ENCODE results near the gene DDB1.
A peak's percentile ranks its signal among the peaks of the same experiment; 100 is the strongest.

DDB1 gene

GRCh38 chr11:61332797-61333549 lies at the start of gene DDB1, which contains the start of gene TKFC:
Gene DDB1, minus strand, starts transcription at chr11:61333105. Its CDS starts 137 bp downstream, at chr11:61332968.
Gene TKFC, plus strand, starts transcription at chr11:61333228. Its CDS starts 1,501 bp downstream, at chr11:61334729.
- peak; percentile 93 for DNase-seq

GRCh38 chr11:61380884-61381283 lies 48.0 kb upstream of the DDB1 start:
- DNase-seq: no peak

- DNase-seq: peak; percentile 84
Measured at GRCh38 chr11:61378713-61379313, 45.9 kb upstream of the DDB1 start.

DNA sequence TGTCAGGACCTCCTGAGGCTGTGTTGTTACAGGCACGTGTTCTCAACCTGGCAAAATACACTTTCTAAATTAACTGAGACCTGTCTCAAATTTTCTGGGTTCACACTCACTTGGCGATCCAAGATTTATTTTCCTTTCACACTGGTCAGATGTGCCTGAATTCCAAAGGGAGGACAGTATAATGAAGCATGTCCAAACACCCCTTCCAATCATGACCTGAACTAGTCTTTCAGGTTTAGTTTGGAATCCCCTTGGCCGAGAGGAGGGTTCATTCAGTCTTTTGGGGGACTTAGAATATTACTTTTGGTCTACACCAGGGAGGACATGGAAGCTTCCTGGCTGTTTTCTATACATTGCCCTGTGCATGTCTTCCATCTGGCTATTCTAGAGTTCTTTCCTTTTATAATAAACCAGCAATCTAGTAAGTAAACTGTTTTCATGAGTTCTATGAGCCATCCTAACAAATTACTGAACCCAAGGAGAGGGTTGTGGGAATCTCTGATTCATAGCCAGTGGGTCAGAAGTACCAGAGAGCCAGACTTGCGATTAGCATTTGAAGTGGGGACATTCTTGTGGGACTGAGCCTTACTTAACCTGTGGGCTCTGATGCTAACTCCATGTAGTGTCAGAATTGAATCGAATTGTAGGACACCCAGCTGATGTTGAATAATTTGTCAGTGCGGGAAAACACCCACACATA lies 44.7 kb upstream of the DDB1 start:
- DNase-seq: no peak

DNA sequence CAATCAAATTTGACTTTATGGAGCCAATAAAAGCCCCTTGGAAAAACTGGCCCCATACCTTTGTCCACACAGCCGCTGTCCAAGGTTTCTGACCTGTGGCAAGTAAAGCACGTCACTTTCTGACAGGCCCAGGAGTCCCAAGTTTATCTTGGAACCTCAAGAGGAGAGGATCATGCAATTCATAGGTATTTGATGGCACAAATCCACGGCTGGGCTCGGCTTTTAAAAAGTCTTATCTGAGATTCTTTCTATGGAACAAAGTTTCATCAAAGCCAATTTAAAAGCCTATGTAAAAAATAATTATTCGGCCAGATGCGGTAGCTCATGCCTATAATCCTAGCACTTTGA lies 42.8 kb upstream of the DDB1 start:
- no peak for DNase-seq

DNA sequence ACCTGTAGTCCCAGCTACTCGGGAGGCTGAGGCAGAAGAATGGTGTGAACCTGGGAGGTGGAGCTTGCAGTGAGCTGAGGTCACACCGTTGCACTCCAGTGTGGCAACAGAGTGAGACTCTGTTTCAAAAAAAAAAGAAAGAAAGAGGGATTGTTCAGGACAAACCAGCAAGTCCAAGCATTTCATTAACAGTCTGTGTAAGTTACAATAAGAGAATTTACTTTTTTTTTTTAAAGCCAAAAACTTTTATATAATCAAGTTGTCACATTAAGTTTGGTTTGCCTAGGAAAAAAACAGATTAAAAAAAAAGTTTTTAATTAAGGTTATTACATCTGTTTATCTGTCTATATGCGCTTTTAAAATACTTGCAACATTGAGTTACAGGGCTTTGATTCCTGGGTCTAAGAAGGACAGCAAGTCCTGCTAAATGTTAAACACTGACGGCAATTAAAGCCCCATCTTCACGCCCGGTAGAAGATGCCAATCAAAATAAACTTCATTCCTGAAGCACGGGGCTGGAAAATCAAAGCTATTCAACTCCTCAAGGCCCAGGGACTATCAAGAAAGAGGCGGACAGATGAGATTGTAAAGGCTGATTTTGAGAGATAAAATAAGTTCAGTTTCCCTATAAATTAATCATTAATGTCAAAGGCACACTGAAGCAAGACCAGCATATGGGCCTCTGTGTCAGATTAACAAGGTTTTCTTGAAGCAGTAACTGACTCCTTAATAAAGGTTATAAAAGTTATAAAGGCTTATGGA lies 39.9 kb upstream of the DDB1 start:
- DNase-seq: no peak

- no peak for DNase-seq
Measured at GRCh38 chr11:61370349-61371005, 37.6 kb upstream of the DDB1 start.

DNA sequence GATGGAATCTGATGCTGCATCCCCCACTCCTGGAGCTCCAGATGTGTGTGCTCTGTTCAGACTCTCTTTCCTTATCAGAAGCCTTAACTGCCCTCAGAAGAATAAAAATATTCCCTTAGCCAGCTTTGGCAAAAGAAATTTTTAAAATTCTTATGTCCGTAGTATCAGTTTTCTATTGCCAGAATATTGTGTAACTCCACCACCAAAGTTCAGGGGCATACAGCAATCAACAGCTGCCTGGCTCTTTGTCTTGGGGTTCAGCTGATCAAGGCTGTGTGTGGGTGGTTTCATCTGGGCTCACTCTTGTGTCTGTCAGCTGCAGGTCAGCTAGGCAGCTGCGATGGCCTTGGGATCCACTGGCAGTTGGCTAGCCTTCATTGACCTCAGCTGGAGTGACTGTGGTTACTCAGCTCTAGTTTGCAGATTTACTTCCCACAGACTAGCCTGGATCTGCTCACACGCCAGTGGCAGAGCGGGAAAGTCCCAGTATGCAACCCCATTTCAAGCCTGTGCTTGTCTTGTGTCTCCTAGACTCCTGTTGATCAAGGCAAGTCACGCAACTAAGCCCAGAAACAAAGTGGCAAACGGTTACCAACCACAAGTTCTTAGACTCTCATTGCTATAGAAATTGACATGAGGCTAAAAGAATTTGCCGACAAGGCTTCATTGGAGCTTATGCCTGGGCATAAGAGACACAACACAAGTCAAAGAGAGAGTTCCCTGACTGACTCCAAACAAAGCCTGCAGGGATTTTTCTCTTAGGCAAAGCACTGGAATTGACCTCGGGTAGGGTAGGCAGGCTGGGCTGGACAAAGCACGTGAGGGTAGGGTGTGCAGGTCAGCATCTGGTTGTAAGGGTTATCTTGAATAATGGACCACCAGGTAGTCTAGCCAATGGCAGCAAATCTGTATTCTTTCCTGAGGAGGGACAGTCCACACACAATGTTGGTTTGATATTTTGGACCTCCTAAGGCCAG lies 36.8 kb upstream of the DDB1 start:
- DNase-seq: no peak

DNA sequence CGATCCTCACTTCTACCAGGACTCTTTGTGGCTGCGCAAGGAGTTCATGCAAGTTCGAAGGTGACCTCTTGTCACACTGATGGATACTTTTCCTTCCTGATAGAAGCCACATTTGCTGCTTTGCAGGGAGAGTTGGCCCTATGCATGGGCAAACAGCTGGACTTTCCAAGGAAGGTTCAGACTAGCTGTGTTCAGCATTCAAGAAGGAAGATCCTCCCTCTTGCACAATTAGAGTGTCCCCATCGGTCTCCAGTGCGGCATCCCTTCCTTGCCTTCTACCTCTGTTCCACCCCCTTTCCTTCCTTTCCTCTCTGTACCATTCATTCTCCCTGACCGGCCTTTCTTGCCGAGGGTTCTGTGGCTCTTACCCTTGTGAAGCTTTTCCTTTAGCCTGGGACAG lies 35.7 kb upstream of the DDB1 start:
- DNase-seq: no peak

- no peak for DNase-seq
Measured at GRCh38 chr11:61367406-61367805, 34.5 kb upstream of the DDB1 start.

DNA sequence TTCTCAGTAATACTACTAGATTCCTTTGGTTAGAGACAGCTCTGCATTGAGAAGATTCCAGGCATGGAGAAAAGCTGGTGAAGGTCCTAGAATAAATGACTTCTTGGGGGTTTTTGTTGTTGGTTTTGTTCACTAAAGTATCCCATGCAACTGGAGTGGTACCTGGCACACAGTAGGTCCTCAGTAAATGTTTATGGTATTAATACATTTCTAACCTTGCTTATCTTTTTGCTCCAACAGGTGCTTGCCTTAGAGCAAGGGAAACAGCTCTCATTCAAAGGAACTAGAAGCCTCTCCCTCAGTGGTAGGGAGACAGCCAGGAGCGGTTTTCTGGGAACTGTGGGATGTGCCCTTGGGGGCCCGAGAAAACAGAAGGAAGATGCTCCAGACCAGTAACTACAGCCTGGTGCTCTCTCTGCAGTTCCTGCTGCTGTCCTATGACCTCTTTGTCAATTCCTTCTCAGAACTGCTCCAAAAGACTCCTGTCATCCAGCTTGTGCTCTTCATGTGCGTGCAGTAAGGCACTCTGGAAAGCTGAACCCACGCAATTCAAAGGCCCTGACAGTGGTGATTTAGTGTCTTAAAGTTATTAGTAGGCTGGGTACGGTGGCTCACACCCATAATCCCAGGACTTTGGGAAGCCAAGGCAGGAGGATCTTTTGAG lies 31.2 kb upstream of the DDB1 start:
- DNase-seq: no peak

GRCh38 chr11:61362542-61362875 lies 29.6 kb upstream of the DDB1 start:
- no peak for DNase-seq

GRCh38 chr11:61361741-61362541 lies 29.0 kb upstream of the DDB1 start, which contains the start of the genes CYB561A3 and TMEM138:
Gene CYB561A3, minus strand, starts transcription at chr11:61361882. Its CDS starts 5,169 bp downstream, at chr11:61356713.
Gene TMEM138, plus strand, starts transcription at chr11:61362374. Its CDS starts 2,017 bp downstream, at chr11:61364391.
- peak; percentile 97 for DNase-seq

DNA sequence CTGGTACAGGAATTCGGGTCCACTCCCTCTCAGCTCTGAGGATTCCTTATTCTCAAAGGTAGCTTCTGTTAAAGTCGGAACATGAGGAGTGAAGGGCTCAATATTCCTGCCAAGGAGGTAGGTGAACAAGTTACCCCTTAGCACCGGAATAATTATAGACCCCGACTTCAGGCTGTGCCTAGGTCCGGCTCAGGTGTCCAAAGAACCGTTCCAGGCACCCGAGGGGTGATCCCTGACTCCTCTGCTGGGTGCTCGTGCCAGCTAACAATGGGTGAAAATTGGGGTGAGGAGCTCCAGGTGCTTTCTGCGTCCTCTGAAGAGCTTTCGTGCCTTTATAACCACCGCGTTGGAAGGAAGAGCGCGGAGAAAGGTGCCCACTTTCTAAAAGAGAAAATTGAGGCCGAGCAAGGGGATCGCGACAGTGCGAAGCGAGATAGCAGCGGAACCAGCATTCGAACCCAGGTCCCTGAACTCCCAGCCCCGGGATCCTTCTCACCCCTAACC lies 28.4 kb upstream of the DDB1 start:
- DNase-seq: no peak

DNA sequence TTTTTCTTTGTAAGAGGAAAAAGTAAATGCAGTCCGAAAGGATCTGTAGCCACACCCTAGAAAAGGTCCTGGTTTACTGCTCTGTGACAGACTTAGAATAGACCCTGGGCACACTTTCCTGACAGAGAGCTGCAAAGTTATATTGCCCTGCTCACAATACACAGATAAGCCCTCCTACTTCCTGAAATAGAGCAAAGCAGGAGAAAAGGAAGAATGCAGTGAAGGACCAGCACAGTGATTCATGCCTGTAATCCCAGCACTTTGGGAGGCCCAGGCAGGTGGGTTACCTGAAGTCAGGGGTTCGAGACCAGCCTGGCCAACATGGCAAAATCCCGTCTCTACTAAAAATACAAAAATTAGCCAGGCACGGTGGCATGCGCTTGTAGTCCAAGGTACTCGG lies 26.6 kb upstream of the DDB1 start:
- no peak for DNase-seq

DNA sequence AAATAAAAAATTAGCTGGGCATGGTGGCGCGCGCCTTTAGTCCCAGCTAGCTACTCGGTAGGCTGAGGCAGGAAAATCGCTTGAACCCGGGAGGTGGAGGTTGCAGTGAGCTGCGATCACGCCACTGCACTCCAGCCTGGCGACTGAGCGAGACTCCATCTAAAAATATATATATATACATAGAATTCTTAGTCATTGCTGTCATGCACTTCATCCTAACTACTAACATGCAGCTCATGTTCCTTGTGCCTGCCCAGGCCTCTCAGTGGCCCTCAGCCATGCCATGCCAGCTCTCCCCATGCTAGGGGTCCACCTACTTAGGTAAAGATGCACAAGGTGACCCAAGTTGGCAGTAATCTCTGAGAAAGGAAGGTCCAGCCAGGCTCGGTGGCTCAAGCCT lies 25.7 kb upstream of the DDB1 start:
- DNase-seq: no peak

GRCh38 chr11:61357894-61358239 lies 25.0 kb upstream of the DDB1 start:
- DNase-seq: no peak

GRCh38 chr11:61357233-61357893 lies 24.5 kb upstream of the DDB1 start:
- DNase-seq: no peak

- DNase-seq: no peak
Measured at GRCh38 chr11:61356706-61357105, 23.8 kb upstream of the DDB1 start.
